Keratinocyte (primary cell): ENCODE results near the gene TRA2A.

ENCODE experiments used
- CTCF ChIP-seq, 3 experiments: IDR thresholded peaks in 1 of 3; conservative IDR thresholded peaks in 1 of 3; optimal IDR thresholded peaks in 1 of 3; 2 replicates in 2 of 3; 3 replicates in 1 of 3; pipeline versions ENCODE3 to v1.5.1; 2011; ENCODE audit warnings: low read length in 3 of 3, mild to moderate bottlenecking in 3 of 3, moderate library complexity in 2 of 3, control low read depth in 1 of 3, inconsistent platforms in 1 of 3; ENCODE audit not compliant: insufficient read depth in 2 of 3; ENCODE audit errors: extremely low read depth in 1 of 3
- EZH2 ChIP-seq: IDR thresholded peaks from one replicate; pipeline ENCODE4 v1.6.1; 2012; ENCODE audit warnings: inconsistent platforms, mild to moderate bottlenecking, low read length, moderate library complexity

GRCh38 chr7:23456093-23456492 is 75.7 kb downstream of the TRA2A start:
- no peak for TF ChIP-seq EZH2
- TF ChIP-seq CTCF (optimal IDR thresholded peaks at IDR 0.05 in 1 of 3, IDR thresholded peaks at IDR 0.05 in 1 of 3, conservative IDR thresholded peaks at IDR 0.05 in 1 of 3; ENCODE audit: extremely low read depth in 1 of 3, insufficient read depth in 2 of 3, low read length in 3 of 3) = no peak
